Caki2 (cell line): ENCODE data around the gene COL8A1. TPM values are rescaled to one million over a fixed set of nuclear protein-coding genes. Genes with fewer than 3 reads are reported as not detected.
"Not testable (repeated sequence)": the region's sequence is repeated elsewhere in the genome, so short reads cannot be mapped to it uniquely, and the experiment has no call there.

Experiments used
- DNase-seq: peaks from one replicate; pipeline ENCODE4 v3.0.0-alpha.2; 2015; ENCODE audit warnings: low read depth
- in situ Hi-C: cut with HindIII; loops from 2 replicates; pipeline ENCODE4 v1.10.0; 2016; ENCODE audit warnings: low sequenced_read_pairs, low pct_unique_long_range_greater_than_20kb, mixed read lengths
- total RNA-seq: library from RNA; depleted of rRNA; stranded (reverse); fragments of >200 nt; shearing (Covaris generic); gene quantifications from 2 replicates; pipeline ENCODE4 v1.2.3, GENCODE V29; 2014; ENCODE audit warnings: low replicate concordance; rRNA removed

COL8A1 gene
- total RNA-seq = 20.2 and 36.4 TPM in 2 replicates

DNA sequence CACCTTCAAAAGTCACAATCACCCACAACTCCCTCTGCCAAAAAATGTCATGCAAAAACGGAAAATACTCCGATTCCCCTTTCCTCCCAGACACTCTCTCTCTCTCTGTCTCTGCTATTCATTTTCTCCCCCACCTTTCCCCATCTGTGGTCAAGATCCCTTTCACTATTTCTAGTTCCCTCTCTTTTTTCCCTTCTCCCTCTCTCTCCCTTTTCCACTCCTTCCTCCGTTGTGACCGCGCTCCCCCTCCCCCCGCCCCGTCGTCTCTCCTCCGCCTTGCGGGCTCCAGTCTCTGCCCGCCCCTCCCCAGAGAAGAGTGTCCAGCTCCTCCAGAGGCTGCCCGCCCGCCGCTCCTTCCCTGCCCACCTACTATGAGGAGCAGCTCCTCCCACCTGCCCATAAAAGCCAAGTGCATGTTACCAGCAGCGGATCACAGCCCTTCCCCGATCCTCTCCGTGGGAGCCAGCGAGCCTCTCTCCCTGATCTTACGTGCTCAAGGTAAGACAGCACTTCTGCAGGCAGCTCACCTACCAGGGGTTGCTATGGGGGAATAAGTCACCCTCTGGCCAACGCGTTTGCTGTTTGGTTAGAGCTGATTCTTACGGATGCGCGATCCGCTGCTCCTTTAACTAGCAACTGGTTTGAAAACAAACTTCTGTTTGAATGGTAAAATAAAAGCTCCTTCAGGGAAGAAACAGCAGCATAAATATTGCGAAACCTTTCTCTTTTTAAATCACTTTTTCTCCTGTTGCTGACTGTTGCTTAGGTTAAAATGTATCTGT is at the start of gene COL8A1:
Gene COL8A1, plus strand, starts transcription at position 428 of the 782 bp plus-strand sequence. CDS start 152,089 bp downstream, outside the sequence.
- in situ Hi-C loops = no loop called here

DNA sequence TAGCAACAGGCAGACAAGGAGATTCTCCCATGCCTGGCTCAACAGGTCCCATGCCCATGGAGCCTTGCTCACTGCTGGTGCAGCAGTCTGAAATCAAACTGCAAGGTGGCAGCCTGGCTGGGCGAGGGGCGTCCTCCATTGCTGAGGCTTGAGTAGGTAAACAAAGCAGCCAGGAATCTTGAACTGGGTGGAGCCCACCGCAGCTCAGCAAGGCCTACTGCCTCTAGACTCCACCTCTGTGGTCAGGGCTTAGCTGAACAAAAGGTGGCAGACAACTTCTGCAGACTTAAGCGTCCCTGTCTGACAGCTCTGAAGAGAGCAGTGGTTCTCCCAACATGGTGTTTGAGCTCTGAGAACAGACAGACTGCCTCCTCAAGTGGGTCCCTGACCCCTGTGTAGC is 49.2 kb upstream of the COL8A1 start:
- in situ Hi-C loops, DNase-seq: not testable (repeated sequence)

More for the DNA sequence above, at the start of gene COL8A1:
- peak; percentile 74 for DNase-seq

GRCh38 chr3:99599894-99600293 is 38.5 kb upstream of the COL8A1 start:
- DNase-seq = no peak
- in situ Hi-C loops = no loop called here

DNA sequence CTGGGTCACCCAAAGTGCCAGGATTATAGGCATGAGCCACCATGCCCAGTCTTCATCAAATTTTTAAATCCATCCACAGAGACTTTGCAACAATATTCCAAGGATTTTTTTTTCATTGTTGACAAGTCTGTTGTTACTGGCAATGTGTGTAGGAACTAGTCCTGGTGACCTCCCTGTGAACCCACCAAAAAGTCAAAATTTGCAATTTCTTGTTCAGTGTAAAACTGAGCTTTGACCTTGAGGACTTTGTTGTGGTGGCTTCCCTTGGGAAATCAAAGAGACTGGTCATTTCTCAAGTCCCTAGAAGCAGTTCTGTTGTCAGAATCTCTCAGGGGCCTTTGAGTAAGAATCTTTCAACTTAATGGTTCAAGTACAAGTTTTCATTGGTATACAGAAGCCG is 36.9 kb upstream of the COL8A1 start:
- DNase-seq = no peak
- in situ Hi-C loops = no loop called here

DNA sequence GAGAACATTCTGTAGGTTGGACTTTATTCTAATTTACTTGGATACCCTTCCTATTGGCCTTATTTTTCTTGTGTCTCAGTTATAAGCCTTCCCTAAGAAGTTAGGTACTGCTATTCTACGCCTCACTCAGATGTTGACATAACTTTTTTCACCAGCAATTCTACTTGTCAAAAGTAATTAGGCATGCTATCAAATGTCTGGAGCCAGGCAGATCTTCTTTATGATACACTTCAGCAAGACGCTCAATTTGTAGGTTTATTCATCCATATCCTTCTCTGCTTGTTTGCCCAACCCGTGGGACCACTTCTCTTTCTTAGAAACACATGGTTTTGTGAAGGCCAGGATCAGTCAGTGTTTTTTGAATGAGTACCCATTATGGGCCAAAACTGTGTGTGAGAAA is 36.2 kb upstream of the COL8A1 start:
- in situ Hi-C loops = no loop called here
- DNase-seq = no peak

DNA sequence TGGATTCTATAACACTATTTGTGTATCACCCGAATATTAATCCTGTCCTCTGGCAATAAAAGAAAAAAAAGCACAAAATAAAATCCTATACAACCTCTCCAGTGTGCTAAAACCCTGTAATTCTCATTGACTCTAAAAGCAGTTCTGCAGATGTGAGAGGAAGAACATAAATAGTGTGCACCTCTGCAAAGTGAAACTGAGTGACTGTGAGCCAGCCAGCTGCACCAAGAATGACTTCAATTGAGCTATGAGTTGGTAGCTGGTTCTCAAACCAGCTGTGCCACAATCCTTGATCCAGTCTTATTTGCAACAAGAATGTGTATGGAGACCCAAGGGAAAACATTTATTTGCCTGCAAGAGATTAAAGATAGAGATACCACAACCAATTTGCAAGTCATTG is 31.2 kb upstream of the COL8A1 start:
- DNase-seq = no peak
- in situ Hi-C loops = no loop called here

DNA sequence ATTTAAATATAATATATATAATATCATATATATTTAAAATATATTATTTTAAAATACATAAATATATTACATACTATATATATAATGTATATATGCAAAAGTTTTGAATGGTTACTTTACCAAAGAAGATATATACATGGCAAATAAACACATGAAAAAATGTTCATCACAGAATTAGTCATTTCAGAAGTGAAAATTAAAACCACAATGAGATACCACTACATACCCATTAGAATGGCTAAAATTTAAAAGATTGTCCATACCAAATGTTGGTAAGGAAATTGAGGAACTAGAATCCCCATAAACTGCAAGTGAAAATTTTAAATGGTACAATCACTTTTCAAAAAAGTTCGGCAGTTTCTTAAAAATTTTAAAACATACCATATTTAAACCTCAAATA is 23.6 kb upstream of the COL8A1 start:
- no peak for DNase-seq
- in situ Hi-C loops = no loop called here

GRCh38 chr3:99620077-99620767 is 18.2 kb upstream of the COL8A1 start:
- no peak for DNase-seq
- in situ Hi-C loops = no loop called here

GRCh38 chr3:99620976-99621375 is 17.4 kb upstream of the COL8A1 start:
- in situ Hi-C loops = no loop called here
- DNase-seq = no peak

- in situ Hi-C loops = no loop called here
- DNase-seq = no peak
These were observed 13.7 kb upstream of the COL8A1 start for GRCh38 chr3:99624496-99625236.

DNA sequence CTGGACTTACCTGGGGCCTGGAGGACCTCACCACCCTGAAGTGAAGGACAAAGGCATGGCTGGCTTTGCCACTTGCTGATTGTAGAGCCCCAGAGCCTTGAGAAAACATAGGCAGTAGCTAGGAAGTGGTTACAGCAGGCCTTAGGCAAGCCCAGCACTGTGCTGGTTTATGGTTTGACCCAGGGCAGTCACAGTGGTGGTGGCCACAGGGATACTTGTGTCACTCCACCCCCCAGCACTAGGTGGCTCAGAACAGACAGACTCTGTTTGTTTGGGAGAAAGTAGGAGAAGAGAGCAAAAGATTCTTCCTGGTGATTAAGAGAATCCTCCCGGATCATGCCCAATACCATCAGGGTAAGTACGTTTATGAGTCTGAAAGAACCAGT is 13.2 kb upstream of the COL8A1 start:
- in situ Hi-C loops = no loop called here
- no peak for DNase-seq

DNA sequence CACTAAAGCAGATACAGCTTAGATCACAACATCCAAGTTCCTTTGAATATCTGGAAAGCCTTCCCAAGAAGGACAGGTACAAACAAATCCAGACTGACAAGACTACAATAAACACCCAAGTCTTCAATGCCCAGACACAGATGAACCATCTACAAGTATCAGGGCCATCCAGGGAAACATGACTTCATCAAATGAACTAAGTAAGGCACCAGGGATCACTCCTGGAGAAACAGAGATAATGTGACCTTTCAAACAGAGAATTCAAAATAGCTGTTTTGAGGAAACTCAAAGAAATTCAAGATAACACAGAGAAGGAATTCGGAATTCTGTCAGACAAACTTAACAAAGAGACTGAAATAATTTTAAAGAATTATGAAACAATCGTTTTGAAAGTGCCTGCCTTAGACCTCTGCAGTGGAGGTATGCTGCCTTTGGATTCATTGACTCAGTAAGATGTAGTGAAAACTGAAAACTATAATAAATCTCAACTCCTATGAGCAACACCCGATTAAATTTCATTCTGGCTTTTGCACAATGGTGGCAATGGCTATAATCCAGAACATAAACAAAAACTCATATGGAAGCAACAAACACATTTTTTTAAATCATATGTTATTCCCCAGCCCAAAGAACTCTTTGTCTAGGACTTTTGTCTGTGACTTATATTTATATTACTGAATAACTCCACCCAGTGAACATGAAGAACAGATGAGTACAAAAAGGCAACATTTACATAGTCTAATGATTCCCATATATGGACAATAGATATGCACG is 12.6 kb upstream of the COL8A1 start:
- no peak for DNase-seq
- in situ Hi-C loops = no loop called here

GRCh38 chr3:99626417-99626788 is 12.0 kb upstream of the COL8A1 start:
- in situ Hi-C loops = no loop called here
- DNase-seq = no peak

DNA sequence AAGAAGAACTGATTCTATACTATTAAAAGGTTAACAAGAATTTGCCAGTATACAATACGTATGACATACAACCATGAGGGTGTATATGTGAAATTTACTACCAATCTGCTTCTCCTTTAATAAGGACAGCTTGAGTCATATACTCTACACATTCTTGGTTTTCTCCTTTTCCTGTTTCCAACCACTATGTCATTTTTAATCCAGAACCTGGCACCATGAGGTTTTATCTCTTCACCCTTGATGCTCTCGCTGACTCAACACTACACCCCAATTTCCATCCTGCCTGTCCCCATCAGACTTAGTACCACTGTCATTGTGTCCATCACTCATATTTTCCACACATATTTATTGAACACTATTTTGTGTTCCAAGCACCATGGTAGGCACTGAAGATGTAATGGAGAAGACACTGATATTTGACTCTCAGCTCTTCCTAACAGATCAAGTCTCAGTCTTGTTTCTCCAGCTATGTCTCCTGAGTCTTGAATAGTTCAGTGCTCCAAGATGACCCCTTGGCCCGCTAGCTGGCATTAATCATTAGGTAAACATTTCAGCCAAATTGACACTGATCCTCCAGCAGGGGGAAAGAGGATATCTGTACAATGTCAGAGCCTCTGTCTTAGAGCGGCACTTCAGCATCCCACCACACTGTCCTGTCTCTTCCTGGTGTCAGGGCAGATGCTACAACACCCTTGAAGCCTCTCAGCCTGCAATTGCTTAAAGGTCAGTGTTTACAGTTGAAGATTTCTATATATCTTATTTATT is 11.2 kb upstream of the COL8A1 start:
- in situ Hi-C loops = no loop called here
- no peak for DNase-seq

DNA sequence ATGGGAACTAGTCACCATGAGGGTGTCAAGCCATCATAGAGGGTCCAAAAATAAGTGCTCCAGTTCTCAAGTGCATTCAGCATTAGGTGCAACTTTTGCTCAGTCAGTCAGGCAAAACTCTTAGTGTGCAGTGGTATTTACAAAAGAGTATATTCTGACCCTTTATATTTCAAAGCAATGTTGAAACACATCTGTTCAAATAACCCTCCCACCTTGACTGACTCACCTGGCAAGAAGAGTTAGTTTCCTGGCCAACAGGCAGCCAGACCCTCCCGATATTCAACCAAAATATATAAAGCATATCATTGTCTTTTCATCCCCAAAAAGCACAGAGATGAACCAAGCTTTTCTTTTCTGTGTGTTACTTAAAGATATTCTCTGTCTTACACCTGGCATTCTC is 7.6 kb upstream of the COL8A1 start:
- no peak for DNase-seq
- in situ Hi-C loops = no loop called here

GRCh38 chr3:99633887-99634558 is 4.4 kb upstream of the COL8A1 start:
- in situ Hi-C loops = no loop called here
- DNase-seq = peak; percentile 39

GRCh38 chr3:99634881-99635280 is 3.5 kb upstream of the COL8A1 start:
- DNase-seq = no peak
- in situ Hi-C loops = no loop called here
